MM.1S (cell line): ENCODE measurements around the gene CDH12.
"Not testable (repeated sequence)": the region's sequence is repeated elsewhere in the genome, so short reads cannot be mapped to it uniquely, and the experiment has no call there.

Source experiments
- DNase-seq: peaks from one replicate; pipeline ENCODE4 v3.0.0-alpha.2; 2015
- H2AFZ ChIP-seq: fragments of 300-600 bp; sonication (generic); 2 replicates; pipeline ENCODE4 v1.6.0; 2016; ENCODE audit warnings: antibody characterized with exemption, low read length
- H3F3A ChIP-seq: fragments of 300-600 bp; sonication (generic); 2 replicates; pipeline ENCODE4 v1.6.1; 2016; ENCODE audit warnings: mild to moderate bottlenecking, antibody characterized with exemption, low read length, moderate library complexity, mixed read lengths; ENCODE audit not compliant: insufficient read depth
- H3K27ac ChIP-seq: fragments of 300-600 bp; sonication (generic); 2 replicates; pipeline ENCODE4 v1.5.1; 2016; ENCODE audit warnings: mild to moderate bottlenecking, low read length
- H3K27me3 ChIP-seq: fragments of 300-600 bp; sonication (generic); replicated peaks from 2 replicates; pipeline ENCODE4 v1.6.0; 2016; ENCODE audit warnings: low read length; ENCODE audit not compliant: insufficient read depth
- H3K36me3 ChIP-seq: fragments of 300-600 bp; sonication (generic); replicated peaks from 2 replicates; pipeline ENCODE4 v1.6.1; 2016; ENCODE audit warnings: mild to moderate bottlenecking, low read length, mixed read lengths; ENCODE audit not compliant: insufficient read depth
- H3K4me1 ChIP-seq: fragments of 300-600 bp; sonication (generic); 2 replicates; pipeline ENCODE4 v1.6.1; 2016; ENCODE audit warnings: low read length, mixed read lengths
- H3K4me2 ChIP-seq: fragments of 300-600 bp; sonication (generic); 2 replicates; pipeline ENCODE4 v1.6.0; 2016; ENCODE audit warnings: low read depth, low read length
- H3K4me3 ChIP-seq: fragments of 300-600 bp; sonication (generic); 2 replicates; pipeline ENCODE4 v1.5.1; 2016; ENCODE audit warnings: low read length, mixed read lengths
- H3K79me2 ChIP-seq: fragments of 300-600 bp; sonication (generic); 2 replicates; pipeline ENCODE4 v1.6.1; 2016; ENCODE audit warnings: mixed run types, low read length, mixed read lengths
- H3K9ac ChIP-seq: fragments of 300-600 bp; sonication (generic); 2 replicates; pipeline ENCODE4 v1.6.1; 2016; ENCODE audit warnings: low read length, mixed read lengths
- H3K9me2 ChIP-seq: fragments of 300-600 bp; sonication (generic); replicated peaks from 2 replicates; pipeline ENCODE4 v1.6.1; 2016; ENCODE audit warnings: mild to moderate bottlenecking, low read length, mixed read lengths; ENCODE audit not compliant: insufficient read depth
- H3K9me3 ChIP-seq: fragments of 300-600 bp; sonication (generic); replicated peaks from 2 replicates; pipeline ENCODE4 v1.6.1; 2016; ENCODE audit warnings: mild to moderate bottlenecking, low read length, mixed read lengths; ENCODE audit not compliant: insufficient read depth
- H4K20me1 ChIP-seq: fragments of 300-600 bp; sonication (generic); 2 replicates; pipeline ENCODE4 v1.6.1; 2016; ENCODE audit warnings: mild to moderate bottlenecking, low read length, moderate library complexity, mixed read lengths; ENCODE audit not compliant: insufficient read depth
- CTCF ChIP-seq: fragments of 300-600 bp; sonication (generic); IDR thresholded peaks from 2 replicates; pipeline ENCODE4 v1.5.1; 2016; ENCODE audit warnings: antibody characterized with exemption, low read length, mixed read lengths
- EZH2 ChIP-seq: fragments of 300-600 bp; sonication (generic); optimal IDR thresholded peaks from 2 replicates; pipeline ENCODE3; 2017; ENCODE audit warnings: low read depth, mild to moderate bottlenecking, antibody characterized with exemption, low read length, mixed read lengths
- EZH2phosphoT487 ChIP-seq: fragments of 300-600 bp; sonication (generic); IDR thresholded peaks from 2 replicates; pipeline ENCODE4 v1.6.1; 2018; ENCODE audit warnings: antibody characterized with exemption, low read length

CDH12 gene

GRCh38 chr5:22780756-22781155, 72.4 kb downstream of the CDH12 start:
- Histone ChIP-seq H3K4me3 (no peak overlapping the region), H3K36me3 (no peaks in the 10 kb centered on the region), H4K20me1 (no peaks in the 10 kb centered on the region), H3K9me2 (no peaks in the 10 kb centered on the region), H2AFZ (no peak overlapping the region), H3K27ac (no peak overlapping the region), H3F3A (no peaks in the 10 kb centered on the region), H3K4me2 (no peak overlapping the region), H3K4me1 (no peaks in the 10 kb centered on the region), H3K79me2 (no peaks in the 10 kb centered on the region), H3K9me3 (no peaks in the 10 kb centered on the region), H3K9ac (no peak overlapping the region), H3K27me3 (no peaks in the 10 kb centered on the region)
- DNase-seq = no peak
- TF ChIP-seq EZH2phosphoT487 = no peak
- TF ChIP-seq EZH2 = no peak
- TF ChIP-seq CTCF = no peak

- no peak overlapping the region for H3K9ac ChIP-seq
- no peak overlapping the region for H3K4me3 ChIP-seq
- H3K36me3 ChIP-seq = no peaks in the 10 kb centered on the region
- no peak overlapping the region for H2AFZ ChIP-seq
- H3K27me3 ChIP-seq = no peaks in the 10 kb centered on the region
- TF ChIP-seq EZH2 (no peak), CTCF (no peak), EZH2phosphoT487 (no peak)
- DNase-seq = no peak
- no peaks in the 10 kb centered on the region for H4K20me1 ChIP-seq
- H3K9me3 ChIP-seq = no peaks in the 10 kb centered on the region
- H3K27ac ChIP-seq = no peak overlapping the region
- no peaks in the 10 kb centered on the region for H3F3A ChIP-seq
- H3K79me2 ChIP-seq = no peaks in the 10 kb centered on the region
- H3K4me1 ChIP-seq = no peaks in the 10 kb centered on the region
- no peaks in the 10 kb centered on the region for H3K9me2 ChIP-seq
- H3K4me2 ChIP-seq = no peak overlapping the region
Observed at GRCh38 chr5:22779499-22779898, 73.6 kb downstream of the CDH12 start.

GRCh38 chr5:22776285-22776684, 76.9 kb downstream of the CDH12 start:
- no peak overlapping the region for H2AFZ ChIP-seq
- TF ChIP-seq CTCF = no peak
- no peak for TF ChIP-seq EZH2phosphoT487
- TF ChIP-seq EZH2 = no peak
- no peak for DNase-seq

GRCh38 chr5:22774214-22774613, 78.9 kb downstream of the CDH12 start:
- H3K36me3 ChIP-seq, H3K79me2 ChIP-seq, H3F3A ChIP-seq, H3K4me2 ChIP-seq, H3K4me1 ChIP-seq, H3K27me3 ChIP-seq, H3K9ac ChIP-seq, H3K27ac ChIP-seq, H3K9me2 ChIP-seq, H4K20me1 ChIP-seq, H3K9me3 ChIP-seq, H3K4me3 ChIP-seq, H2AFZ ChIP-seq, DNase-seq: not testable (repeated sequence)

More at GRCh38 chr5:22776285-22776684, 76.9 kb downstream of the CDH12 start:
- no peak overlapping the region for H3K4me2 ChIP-seq
- no peaks in the 10 kb centered on the region for H3F3A ChIP-seq
- no peaks in the 10 kb centered on the region for H3K9me2 ChIP-seq
- no peaks in the 10 kb centered on the region for H4K20me1 ChIP-seq
- H3K36me3 ChIP-seq = no peaks in the 10 kb centered on the region
- H3K9me3 ChIP-seq = no peaks in the 10 kb centered on the region
- H3K79me2 ChIP-seq = no peaks in the 10 kb centered on the region
- H3K27ac ChIP-seq = no peak overlapping the region
- H3K9ac ChIP-seq = no peak overlapping the region
- H3K4me1 ChIP-seq = no peaks in the 10 kb centered on the region
- no peak overlapping the region for H3K4me3 ChIP-seq
- H3K27me3 ChIP-seq = no peaks in the 10 kb centered on the region
